ENCODE results near the gene ZFP3.

GRCh38 chr17:5092218-5093010 lies 14.1 kb downstream of the ZFP3 start:
- no peak for TF ChIP-seq YY1 (IDR thresholded peaks at IDR 0.05; ENCODE audit: insufficient read depth, insufficient read length)
- no peak for TF ChIP-seq SUZ12 (IDR thresholded peaks at IDR 0.05; ENCODE audit: extremely low read depth, insufficient read depth, insufficient read length)
